OCI-LY3 (cell line): ENCODE data around the gene PAM16.
"Not testable (repeated sequence)": the region's sequence is repeated elsewhere in the genome, so short reads cannot be mapped to it uniquely, and the experiment has no call there.

Experiments used
- CTCF ChIP-seq: fragments of 200-600, 300-600 bp; sonication (generic); IDR thresholded peaks from 2 replicates; pipeline ENCODE4 v1.5.1; 2014; ENCODE audit warnings: antibody characterized with exemption, low read length, low read depth
- EZH2phosphoT487 ChIP-seq: fragments of 200-600 bp; shearing (Covaris generic); IDR thresholded peaks from 2 replicates; pipeline ENCODE4 v1.6.1; 2018; ENCODE audit warnings: antibody characterized with exemption, mixed run types, low read depth

- TF ChIP-seq CTCF, EZH2phosphoT487: not testable (repeated sequence)
Measured at GRCh38 chr16:4333714-4334113, 17.4 kb downstream of the PAM16 start.
